ENCODE results near the gene CPVL. TPM values are rescaled to one million over a fixed set of nuclear protein-coding genes. Genes with fewer than 3 reads are reported as not detected.

CPVL gene
- total RNA-seq (2014; rRNA removed; shearing (Covaris generic); ENCODE audit: low replicate concordance) = not detected in 2 replicates

DNA sequence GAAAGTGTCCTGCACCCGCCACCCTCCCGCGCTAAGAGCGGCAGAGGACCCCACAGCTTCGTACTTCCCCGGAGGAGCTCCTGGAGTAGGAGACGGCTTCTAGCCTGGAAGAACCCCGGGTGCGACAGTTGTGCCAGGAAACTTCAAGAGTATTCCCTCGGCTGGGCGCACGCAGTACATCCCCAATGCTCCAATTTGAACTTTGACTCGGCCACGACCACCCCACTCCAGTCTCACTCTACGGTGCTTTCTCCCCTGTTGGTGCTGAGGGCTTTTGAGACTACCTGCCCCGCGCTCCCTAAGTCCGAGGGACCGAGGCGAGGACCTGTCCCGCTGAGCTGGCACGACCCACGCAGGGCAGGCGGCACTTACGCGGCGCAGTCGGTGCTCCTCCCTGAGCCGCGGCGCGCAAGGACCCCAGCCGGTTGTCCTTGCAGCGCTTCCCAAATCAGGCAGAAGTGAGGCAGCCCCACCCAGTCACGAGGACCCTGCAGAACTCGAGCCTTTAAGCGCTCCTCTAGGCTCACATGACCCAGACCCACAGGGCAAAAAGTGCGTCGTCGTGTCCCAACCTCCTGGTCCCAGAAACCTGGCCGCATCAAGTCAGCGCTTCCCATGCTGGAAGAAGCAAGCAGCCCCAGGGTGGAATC, at the start of gene CPVL:
Gene CPVL (minus strand): TSS at position 481 of the 650 bp plus-strand sequence. CDS start 25,476 bp downstream, outside the sequence.
- H3K36me3 ChIP-seq (ENCODE audit: insufficient read depth, low read length) = no peaks in the 10 kb centered on the region
- H3K79me2 ChIP-seq (ENCODE audit: low read length) = no peaks in the 10 kb centered on the region
- no peak within 1 kb of the TSS for H2AFZ ChIP-seq (ENCODE audit: low read length)
- DNase-seq = no peak
- no peak within 1 kb of the TSS for H3K9ac ChIP-seq (ENCODE audit: low read length)
- H3K27me3 ChIP-seq (ENCODE audit: low read length) = no peaks in the 10 kb centered on the region
- H3K9me3 ChIP-seq (ENCODE audit: low read length) = no peaks in the 10 kb centered on the region
- no peak within 1 kb of the TSS for H3K4me2 ChIP-seq (ENCODE audit: low read depth, low read length, poor library complexity, severe bottlenecking)
- no peaks in the 10 kb centered on the region for H4K20me1 ChIP-seq (ENCODE audit: insufficient read depth, low read depth, low read length)
- no peak within 1 kb of the TSS for H3K27ac ChIP-seq (ENCODE audit: low read length)
- peaks cover 9% of the 10 kb centered on the region for H3K4me1 ChIP-seq (ENCODE audit: low read length)
- H3K9me2 ChIP-seq (replicated peaks; ENCODE audit: insufficient read depth, low read length) = no peaks in the 10 kb centered on the region
- H3K4me3 ChIP-seq (ENCODE audit: low read length) = no peak within 1 kb of the TSS

DNA sequence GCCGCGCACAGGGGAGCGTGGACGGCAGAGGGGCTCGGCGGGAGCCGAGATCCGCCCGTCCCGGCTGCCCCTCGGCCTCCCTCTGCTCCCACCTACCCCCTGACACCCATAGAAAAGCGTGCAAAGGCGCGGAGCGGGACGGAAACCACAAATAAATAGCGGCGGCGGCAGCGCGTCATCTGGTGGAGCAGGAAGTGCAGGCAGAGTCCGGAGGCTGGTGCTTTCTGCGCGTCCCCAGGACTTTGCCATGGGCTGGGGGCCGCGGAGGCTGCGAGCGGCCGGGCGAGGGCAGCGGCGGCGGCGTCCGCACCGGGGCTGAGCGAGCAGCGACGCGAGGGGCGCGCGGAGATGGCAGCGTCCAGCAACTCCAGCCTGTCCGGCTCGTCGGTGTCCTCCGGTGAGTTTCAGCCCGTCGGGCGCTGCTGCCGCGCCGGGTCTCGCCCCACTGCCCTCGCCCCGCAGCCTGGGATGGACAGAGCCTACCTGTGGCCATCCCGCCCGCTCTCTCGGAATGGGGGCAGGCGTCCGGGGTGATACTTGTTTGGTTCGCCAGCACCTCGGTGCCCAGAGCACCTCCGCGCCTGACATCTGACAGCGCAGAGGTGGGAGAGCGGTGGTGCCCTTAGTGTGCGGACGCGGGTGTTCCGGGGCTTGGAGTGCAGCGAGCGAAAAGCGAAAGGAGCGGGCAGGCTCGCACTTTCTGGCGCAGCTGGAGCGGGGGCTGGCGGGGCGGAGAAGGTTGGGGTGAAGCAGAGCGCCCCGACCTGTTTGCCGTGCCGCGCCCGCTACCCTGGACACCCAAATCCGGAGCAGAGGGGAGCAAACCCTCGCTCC, 48.5 kb upstream of the CPVL start, which contains the start of gene CHN2:
Gene CHN2 (plus strand): TSS at position 182 of the 834 bp plus-strand sequence.
- no peak within 1 kb of the TSS for H3K4me3 ChIP-seq (ENCODE audit: low read length)
- peak within 1 kb of the TSS; percentile 4 for H3K4me2 ChIP-seq (ENCODE audit: low read depth, low read length, poor library complexity, severe bottlenecking)
- no peak within 1 kb of the TSS for H2AFZ ChIP-seq (ENCODE audit: low read length)
- H3K4me1 ChIP-seq (ENCODE audit: low read length) = peaks cover 61% of the 10 kb centered on the region
- H3K9ac ChIP-seq (ENCODE audit: low read length) = no peak within 1 kb of the TSS
- H3K36me3 ChIP-seq (ENCODE audit: insufficient read depth, low read length) = no peaks in the 10 kb centered on the region
- H3K9me2 ChIP-seq (replicated peaks; ENCODE audit: insufficient read depth, low read length) = no peaks in the 10 kb centered on the region
- no peaks in the 10 kb centered on the region for H3K79me2 ChIP-seq (ENCODE audit: low read length)
- no peaks in the 10 kb centered on the region for H4K20me1 ChIP-seq (ENCODE audit: insufficient read depth, low read depth, low read length)
- H3K27ac ChIP-seq (ENCODE audit: low read length) = no peak within 1 kb of the TSS
- no peaks in the 10 kb centered on the region for H3K9me3 ChIP-seq (ENCODE audit: low read length)
- H3K27me3 ChIP-seq (ENCODE audit: low read length) = no peaks in the 10 kb centered on the region
- no peak for DNase-seq

DNA sequence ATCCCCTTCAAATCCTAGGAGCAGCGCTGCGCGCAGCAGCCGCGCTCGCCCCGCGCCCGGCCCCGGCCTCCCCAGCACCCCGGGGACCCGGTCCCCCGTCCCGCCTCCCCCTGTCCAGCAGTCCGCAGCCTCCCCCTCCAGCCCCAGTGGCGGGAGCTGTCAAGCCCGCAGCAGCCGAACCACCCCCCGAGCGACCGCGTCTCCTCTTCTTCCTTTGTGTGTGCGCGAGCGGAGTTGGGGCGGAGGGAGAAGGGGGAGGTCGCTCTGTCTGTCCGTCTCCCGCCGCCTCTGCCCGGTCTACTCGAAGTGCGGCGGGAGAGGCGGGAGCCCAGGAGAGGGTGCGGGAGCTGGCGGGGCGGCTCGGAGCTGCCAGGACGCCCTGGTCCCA, 47.9 kb upstream of the CPVL start:
- no peak overlapping the region for H2AFZ ChIP-seq (ENCODE audit: low read length)
- no peaks in the 10 kb centered on the region for H4K20me1 ChIP-seq (ENCODE audit: insufficient read depth, low read depth, low read length)
- H3K4me2 ChIP-seq (ENCODE audit: low read depth, low read length, poor library complexity, severe bottlenecking) = no peak overlapping the region
- no peaks in the 10 kb centered on the region for H3K9me2 ChIP-seq (replicated peaks; ENCODE audit: insufficient read depth, low read length)
- no peaks in the 10 kb centered on the region for H3K27me3 ChIP-seq (ENCODE audit: low read length)
- H3K4me1 ChIP-seq (ENCODE audit: low read length) = peaks cover 65% of the 10 kb centered on the region
- H3K27ac ChIP-seq (ENCODE audit: low read length) = no peak overlapping the region
- H3K9ac ChIP-seq (ENCODE audit: low read length) = no peak overlapping the region
- no peak overlapping the region for H3K4me3 ChIP-seq (ENCODE audit: low read length)
- no peak for DNase-seq
- H3K36me3 ChIP-seq (ENCODE audit: insufficient read depth, low read length) = no peaks in the 10 kb centered on the region
- no peaks in the 10 kb centered on the region for H3K9me3 ChIP-seq (ENCODE audit: low read length)
- no peaks in the 10 kb centered on the region for H3K79me2 ChIP-seq (ENCODE audit: low read length)

DNA sequence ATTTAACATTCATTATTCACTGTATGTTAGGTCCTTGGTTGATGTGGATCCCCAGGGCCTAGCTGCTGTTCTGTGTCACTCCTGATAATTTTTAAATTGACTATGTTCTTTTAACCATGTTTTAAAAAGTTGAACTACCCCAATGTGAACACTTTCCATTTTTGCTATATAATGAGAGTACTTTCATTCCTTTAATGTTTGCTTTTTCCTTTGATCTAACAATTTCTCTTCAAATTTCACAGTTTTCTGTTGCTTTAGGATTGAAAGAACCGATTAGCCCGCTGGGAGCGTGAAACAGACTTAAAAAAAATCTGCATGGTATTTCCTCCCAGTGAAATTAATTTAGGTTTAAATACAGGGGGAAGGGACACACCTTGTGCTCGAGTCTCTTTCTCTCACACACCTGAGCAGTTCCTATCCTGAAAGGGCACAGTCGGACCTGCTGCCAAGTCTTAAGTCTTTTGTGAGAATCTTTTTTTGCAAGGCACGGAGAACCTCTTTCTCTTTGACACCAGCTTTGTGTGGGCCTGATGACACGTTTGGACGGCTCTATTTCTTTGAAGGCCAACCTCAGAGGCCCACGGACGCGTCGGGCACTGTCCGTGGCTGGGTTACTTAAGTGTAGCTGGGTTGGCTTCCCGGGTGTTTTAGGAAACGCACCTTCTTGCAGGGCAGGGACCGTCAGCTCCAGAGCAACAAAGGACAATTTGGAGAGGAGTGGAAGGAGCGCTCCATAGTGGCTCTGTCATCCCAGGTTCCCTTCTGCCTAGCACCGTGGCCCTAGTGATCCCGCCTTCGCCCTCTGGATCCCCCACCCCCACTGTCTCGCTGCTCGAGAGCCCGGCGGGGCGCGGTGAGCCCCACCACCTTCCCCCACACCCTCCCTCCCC, 47.2 kb upstream of the CPVL start:
- Histone ChIP-seq H3K27ac (ENCODE audit: low read length) (no peak overlapping the region), H2AFZ (ENCODE audit: low read length) (no peak overlapping the region), H3K9me2 (replicated peaks; ENCODE audit: insufficient read depth, low read length) (no peaks in the 10 kb centered on the region), H3K4me2 (ENCODE audit: low read depth, low read length, poor library complexity, severe bottlenecking) (no peak overlapping the region), H4K20me1 (ENCODE audit: insufficient read depth, low read depth, low read length) (no peaks in the 10 kb centered on the region), H3K4me3 (ENCODE audit: low read length) (no peak overlapping the region), H3K79me2 (ENCODE audit: low read length) (no peaks in the 10 kb centered on the region), H3K9me3 (ENCODE audit: low read length) (no peaks in the 10 kb centered on the region), H3K36me3 (ENCODE audit: insufficient read depth, low read length) (no peaks in the 10 kb centered on the region), H3K9ac (ENCODE audit: low read length) (no peak overlapping the region), H3K27me3 (ENCODE audit: low read length) (no peaks in the 10 kb centered on the region), H3K4me1 (ENCODE audit: low read length) (peaks cover 65% of the 10 kb centered on the region)
- DNase-seq = no peak

DNA sequence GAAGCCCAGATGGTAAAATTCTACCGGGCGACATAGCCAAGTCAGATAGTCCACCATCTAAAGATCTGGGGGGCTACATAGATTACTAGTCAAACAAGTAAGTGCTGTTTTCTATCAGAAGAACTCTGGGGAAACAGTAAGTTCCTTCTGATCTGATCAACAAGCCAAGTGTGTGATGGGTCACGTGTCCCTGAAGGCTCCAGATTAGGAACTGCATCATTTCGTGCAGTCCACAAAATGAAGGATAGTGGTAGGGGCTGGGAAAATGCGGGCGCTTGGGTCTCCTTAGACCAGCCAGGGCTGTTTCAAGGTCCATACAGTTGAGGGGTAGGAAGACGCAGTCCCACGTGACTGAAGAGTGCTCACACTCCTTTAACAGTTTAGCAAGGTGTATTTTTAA, 46.5 kb upstream of the CPVL start:
- Histone ChIP-seq H3K9me2 (replicated peaks; ENCODE audit: insufficient read depth, low read length) (no peaks in the 10 kb centered on the region), H3K27me3 (ENCODE audit: low read length) (no peaks in the 10 kb centered on the region), H3K9me3 (ENCODE audit: low read length) (no peaks in the 10 kb centered on the region), H3K4me1 (ENCODE audit: low read length) (peaks cover 63% of the 10 kb centered on the region), H3K4me2 (ENCODE audit: low read depth, low read length, poor library complexity, severe bottlenecking) (no peak overlapping the region), H3K27ac (ENCODE audit: low read length) (no peak overlapping the region), H3K36me3 (ENCODE audit: insufficient read depth, low read length) (no peaks in the 10 kb centered on the region), H3K4me3 (ENCODE audit: low read length) (no peak overlapping the region), H4K20me1 (ENCODE audit: insufficient read depth, low read depth, low read length) (no peaks in the 10 kb centered on the region), H3K79me2 (ENCODE audit: low read length) (no peaks in the 10 kb centered on the region), H3K9ac (ENCODE audit: low read length) (no peak overlapping the region), H2AFZ (ENCODE audit: low read length) (no peak overlapping the region)
- DNase-seq = no peak

DNA sequence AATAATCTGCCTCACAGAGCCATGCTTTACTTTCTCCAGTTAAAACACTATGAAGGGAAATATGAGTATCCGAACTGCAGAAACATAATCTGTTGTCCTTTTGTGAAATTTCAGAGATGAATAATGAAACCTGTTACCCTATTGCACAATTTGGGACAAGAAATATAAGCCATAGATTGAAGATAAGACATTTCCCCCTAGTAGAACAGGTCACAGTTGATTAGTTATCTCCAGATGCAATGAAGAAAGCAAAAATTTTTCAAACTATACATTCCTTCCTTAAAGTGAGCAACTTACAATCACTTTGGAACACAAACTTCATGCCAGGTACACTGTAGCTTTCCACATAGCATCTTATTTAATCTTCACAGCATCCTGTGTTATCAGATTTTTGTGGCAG, 46.0 kb upstream of the CPVL start:
- Histone ChIP-seq H2AFZ (ENCODE audit: low read length) (peak overlapping the region; percentile 60; the same call in 1 of the 2 replicates), H3K9me2 (replicated peaks; ENCODE audit: insufficient read depth, low read length) (no peaks in the 10 kb centered on the region), H3K4me1 (ENCODE audit: low read length) (peaks cover 59% of the 10 kb centered on the region), H3K9ac (ENCODE audit: low read length) (no peak overlapping the region), H4K20me1 (ENCODE audit: insufficient read depth, low read depth, low read length) (no peaks in the 10 kb centered on the region), H3K4me2 (ENCODE audit: low read depth, low read length, poor library complexity, severe bottlenecking) (no peak overlapping the region), H3K27ac (ENCODE audit: low read length) (no peak overlapping the region), H3K79me2 (ENCODE audit: low read length) (no peaks in the 10 kb centered on the region), H3K4me3 (ENCODE audit: low read length) (no peak overlapping the region), H3K36me3 (ENCODE audit: insufficient read depth, low read length) (no peaks in the 10 kb centered on the region), H3K27me3 (ENCODE audit: low read length) (no peaks in the 10 kb centered on the region), H3K9me3 (ENCODE audit: low read length) (no peaks in the 10 kb centered on the region)
- no peak for DNase-seq

DNA sequence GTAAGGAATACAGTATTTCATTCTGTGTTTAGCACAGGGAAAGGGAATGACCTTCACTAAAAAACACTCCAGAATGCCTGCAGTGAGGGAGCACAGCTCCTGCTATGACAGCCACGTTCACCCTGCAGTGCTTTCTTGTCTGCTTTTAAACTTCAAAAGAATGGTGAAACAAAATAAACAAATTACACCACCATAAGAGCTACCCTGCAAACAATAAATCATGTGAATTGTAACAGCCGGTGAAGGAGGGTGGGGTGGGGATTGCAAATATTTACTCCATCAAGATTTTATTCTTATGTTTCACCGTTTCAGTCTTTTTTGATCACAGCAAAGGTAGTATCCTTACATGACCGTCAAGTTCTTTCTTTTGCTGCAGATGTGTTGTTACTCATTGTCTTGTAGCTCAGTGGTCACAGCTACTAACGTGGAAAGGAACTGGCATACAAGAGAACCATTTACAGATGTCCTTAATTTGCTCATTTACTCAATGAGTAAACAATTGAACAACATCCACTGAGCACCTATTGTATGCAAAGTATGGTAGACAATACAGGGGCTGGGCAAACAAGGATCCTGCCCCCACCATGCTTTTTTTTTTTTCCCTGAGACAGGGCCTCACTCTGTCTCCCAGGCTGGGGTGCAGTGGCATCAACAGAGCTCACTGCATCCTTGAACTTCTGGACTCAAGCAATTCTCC, 44.2 kb upstream of the CPVL start:
- no peaks in the 10 kb centered on the region for H4K20me1 ChIP-seq (ENCODE audit: insufficient read depth, low read depth, low read length)
- H2AFZ ChIP-seq (ENCODE audit: low read length) = peak overlapping the region; percentile 85
- H3K4me2 ChIP-seq (ENCODE audit: low read depth, low read length, poor library complexity, severe bottlenecking) = peak overlapping the region; percentile 61

More for the DNA sequence above, 44.2 kb upstream of the CPVL start:
- Histone ChIP-seq H3K9me3 (ENCODE audit: low read length) (no peaks in the 10 kb centered on the region), H3K4me1 (ENCODE audit: low read length) (peaks cover 45% of the 10 kb centered on the region), H3K27me3 (ENCODE audit: low read length) (no peaks in the 10 kb centered on the region), H3K9me2 (replicated peaks; ENCODE audit: insufficient read depth, low read length) (no peaks in the 10 kb centered on the region), H3K4me3 (ENCODE audit: low read length) (no peak overlapping the region), H3K79me2 (ENCODE audit: low read length) (no peaks in the 10 kb centered on the region), H3K27ac (ENCODE audit: low read length) (no peak overlapping the region), H3K36me3 (ENCODE audit: insufficient read depth, low read length) (no peaks in the 10 kb centered on the region), H3K9ac (ENCODE audit: low read length) (no peak overlapping the region)
- no peak for DNase-seq

Measured in Karpas-422 (cell line).